SU-DHL-6 (cell line): Measurements from ENCODE around the gene PUM1.

ENCODE experiments used
- CTCF ChIP-seq: fragments of 200-600 bp; sonication (generic); IDR thresholded peaks from one replicate; pipeline ENCODE4 v1.5.1; 2017; ENCODE audit warnings: antibody characterized with exemption, mild to moderate bottlenecking, low read length, moderate library complexity; ENCODE audit not compliant: insufficient read depth, poor library complexity, severe bottlenecking
- EZH2phosphoT487 ChIP-seq: fragments of 200-600 bp; sonication (generic), shearing (Covaris generic); conservative IDR thresholded peaks from 2 replicates; pipeline ENCODE4 v1.6.1; 2018; ENCODE audit warnings: mild to moderate bottlenecking, antibody characterized with exemption, low read length, moderate library complexity, mixed read lengths

- TF ChIP-seq CTCF, result no peak
- no peak for TF ChIP-seq EZH2phosphoT487
Observed at GRCh38 chr1:30905916-30906620, 159.4 kb downstream of the PUM1 start.
